SK-N-SH (cell line): Measurements from ENCODE around the gene BTF3. TPM values are rescaled to one million over a fixed set of nuclear protein-coding genes. Genes with fewer than 3 reads are reported as not detected.

Experiments
- CTCF ChIA-PET: fragments of 300-600, 350-600 bp; formaldehyde crosslinking; extraction: SDS; loops from one replicate; lab custom pipeline; 2021; lab: Yijun Ruan, JAX
- POLR2A ChIA-PET: fragments of 350-600 bp; sonication (Branson Sonifier 250); formaldehyde crosslinking; extraction: SDS; loops from one replicate; lab custom pipeline; 2020; ENCODE audit warnings: antibody characterized with exemption, inconsistent platforms; lab: Yijun Ruan, JAX
- DNase-seq: peaks from one replicate; pipeline ENCODE4 v3.0.0; 2012
- H2AFZ ChIP-seq: fragments of 200-600 bp; sonication (generic); 2 replicates; pipeline ENCODE4 v1.8.1; 2016; ENCODE audit warnings: antibody characterized with exemption, mild to moderate bottlenecking, low read depth
- H3F3A ChIP-seq: fragments of 200-600 bp; sonication (generic); replicated peaks from 2 replicates; pipeline ENCODE3; 2016; ENCODE audit warnings: antibody characterized with exemption, mild to moderate bottlenecking; ENCODE audit not compliant: insufficient read depth
- H3K27ac ChIP-seq, 2 experiments: fragments of 200-500 bp in 1 of 2; fragments of 200-600 bp in 1 of 2; sonication (Bioruptor generic) in 1 of 2; sonication (generic), shearing (Covaris generic) in 1 of 2; 2 replicates each; pipeline versions ENCODE4 v1.5.1 to v1.6.1; 2014 to 2016; ENCODE audit warnings: low read depth in 2 of 2, inconsistent platforms in 1 of 2, low read length in 1 of 2, mild to moderate bottlenecking in 1 of 2, mixed read lengths in 1 of 2
- H3K27me3 ChIP-seq: fragments of 200-600 bp; sonication (generic), shearing (Covaris generic); 2 replicates; pipeline ENCODE4 v1.6.1; 2016; ENCODE audit warnings: mixed run types; ENCODE audit not compliant: insufficient read depth
- H3K36me3 ChIP-seq, 2 experiments: fragments of 200-500 bp in 1 of 2; fragments of 200-600 bp in 1 of 2; sonication (Bioruptor generic) in 1 of 2; sonication (generic) in 1 of 2; replicated peaks in 1 of 2; 2 replicates each; pipeline versions ENCODE3 to v1.5.1; 2014 to 2016; ENCODE audit warnings: low read length in 1 of 2, mild to moderate bottlenecking in 1 of 2; ENCODE audit not compliant: insufficient read depth in 2 of 2, control insufficient read depth in 1 of 2
- H3K4me1 ChIP-seq, 2 experiments: fragments of 200-500 bp in 1 of 2; fragments of 200-600 bp in 1 of 2; sonication (Bioruptor generic) in 1 of 2; sonication (generic), shearing (Covaris generic) in 1 of 2; 2 replicates each; pipeline versions ENCODE4 v1.5.1 to v1.6.1; 2014 to 2016; ENCODE audit warnings: low read depth in 1 of 2, low read length in 1 of 2, mixed run types in 1 of 2; ENCODE audit not compliant: insufficient read depth in 2 of 2, control insufficient read depth in 1 of 2
- H3K4me2 ChIP-seq: fragments of 200-600 bp; sonication (generic), shearing (Covaris generic); 2 replicates; pipeline ENCODE4 v1.6.1; 2017; ENCODE audit warnings: mixed run types
- H3K4me3 ChIP-seq, 2 experiments: fragments of 200-500 bp in 1 of 2; fragments of 200-600 bp in 1 of 2; sonication (Bioruptor generic) in 1 of 2; sonication (generic), shearing (Covaris generic) in 1 of 2; 2 replicates each; pipeline versions ENCODE4 v1.5.1 to v1.8.1; 2014 to 2016; ENCODE audit warnings: low read depth in 2 of 2, inconsistent platforms in 1 of 2, low read length in 1 of 2, mild to moderate bottlenecking in 1 of 2, mixed read lengths in 1 of 2, moderate library complexity in 1 of 2
- H3K79me2 ChIP-seq: fragments of 200-600 bp; sonication (generic); 2 replicates; pipeline ENCODE4 v1.8.1; 2017; ENCODE audit warnings: mild to moderate bottlenecking; ENCODE audit not compliant: insufficient read depth
- H3K9ac ChIP-seq: fragments of 200-600 bp; sonication (generic); 2 replicates; pipeline ENCODE4 v1.6.1; 2017; ENCODE audit warnings: mixed run types
- H3K9me2 ChIP-seq: fragments of 200-600 bp; sonication (generic); 2 replicates; pipeline ENCODE4 v1.6.1; 2017; ENCODE audit warnings: mixed run types
- H3K9me3 ChIP-seq: fragments of 200-600 bp; sonication (generic); 2 replicates; pipeline ENCODE4 v1.6.1; 2017; ENCODE audit warnings: mixed run types, mild to moderate bottlenecking, moderate library complexity
- H4K20me1 ChIP-seq: fragments of 200-600 bp; sonication (generic); 2 replicates; pipeline ENCODE4 v1.6.1; 2017; ENCODE audit warnings: mild to moderate bottlenecking, mixed run types; ENCODE audit not compliant: insufficient read depth
- EP300 ChIP-seq, 2 experiments: IDR thresholded peaks; 2 replicates each; pipeline versions ENCODE4 v1.4.0 to v1.6.1; 2012; ENCODE audit warnings: borderline replicate concordance in 1 of 2, low read depth in 1 of 2, low read length in 1 of 2
- FOSL2 ChIP-seq: IDR thresholded peaks from 2 replicates; pipeline ENCODE4 v1.4.0; 2012; ENCODE audit warnings: low read depth, mild to moderate bottlenecking, moderate library complexity, borderline replicate concordance
- JUND ChIP-seq: IDR thresholded peaks from 2 replicates; pipeline ENCODE4 v1.4.0; 2012
- RCOR1 ChIP-seq: fragments of 150-350 bp; IDR thresholded peaks from 2 replicates; pipeline ENCODE4 v1.6.1; 2017; ENCODE audit warnings: antibody characterized with exemption, low read length
- TCF12 ChIP-seq: IDR thresholded peaks from 2 replicates; pipeline ENCODE4 v1.4.0; 2012
- WGBS: methylation state at CpG from one replicate; pipeline ENCODE4 v1.1.6; 2017; ENCODE audit warnings: low lambda C conversion rate; 5-methylcytosine and 5-hydroxymethylcytosine counted together
- polyA plus RNA-seq, 3 experiments: library from polyadenylated mRNA; depleted of rRNA; stranded (reverse); fragments of >200 nt; gene quantifications; 2 replicates each; pipeline ENCODE4 v1.2.3, GENCODE V29; 2012
- TF ChIP-seq, protein P1 (sequence below): IDR thresholded peaks from 2 replicates; pipeline ENCODE4 v1.6.1; 2012; ENCODE audit warnings: mild to moderate bottlenecking, low read depth, low read length, moderate library complexity
- TF ChIP-seq, protein P2 (sequence below): IDR thresholded peaks from 2 replicates; pipeline ENCODE4; 2012
- TF ChIP-seq, protein P3 (sequence below): IDR thresholded peaks from 2 replicates; pipeline ENCODE4 v1.4.0; 2012; ENCODE audit warnings: low read depth, borderline replicate concordance

BTF3 gene
- polyA plus RNA-seq, 1 of the 3 experiments (the other 2 are of a cell fraction), result 492 TPM

DNA sequence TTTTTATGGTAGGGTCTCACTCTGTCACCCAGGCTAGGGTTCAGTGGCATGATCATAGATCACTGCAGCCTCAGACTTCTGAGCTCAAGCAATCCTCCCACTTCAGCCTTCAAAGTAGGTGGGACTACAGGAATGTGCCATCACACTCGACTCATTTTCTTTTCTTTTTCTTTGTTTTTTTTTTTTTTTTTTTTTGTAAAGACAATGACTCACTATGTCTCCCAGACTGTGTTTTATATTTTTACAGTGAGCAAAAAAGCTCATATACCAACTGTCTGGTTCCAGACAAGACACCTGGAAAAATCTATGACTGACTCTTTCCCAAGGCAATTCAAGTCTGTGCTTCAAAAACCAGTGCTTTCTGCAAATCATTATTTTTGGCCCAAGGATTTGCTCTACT is 38.9 kb upstream of the BTF3 start:
- H3K9ac ChIP-seq, result no peak overlapping the region
- H4K20me1 ChIP-seq, result no peaks in the 10 kb centered on the region
- CTCF ChIA-PET, result interaction anchor here (2.1 to 4.4 kb wide), 2 partner anchors 9 to 243 kb away, joined by 7 to 25 read pairs; no protein-coding TSS in a partner anchor
- H3K9me3 ChIP-seq, result no peaks in the 10 kb centered on the region
- peak; percentile 41; the same call in 1 of the 2 replicates for TF ChIP-seq FOSL2
- TF ChIP-seq, protein P1, sequence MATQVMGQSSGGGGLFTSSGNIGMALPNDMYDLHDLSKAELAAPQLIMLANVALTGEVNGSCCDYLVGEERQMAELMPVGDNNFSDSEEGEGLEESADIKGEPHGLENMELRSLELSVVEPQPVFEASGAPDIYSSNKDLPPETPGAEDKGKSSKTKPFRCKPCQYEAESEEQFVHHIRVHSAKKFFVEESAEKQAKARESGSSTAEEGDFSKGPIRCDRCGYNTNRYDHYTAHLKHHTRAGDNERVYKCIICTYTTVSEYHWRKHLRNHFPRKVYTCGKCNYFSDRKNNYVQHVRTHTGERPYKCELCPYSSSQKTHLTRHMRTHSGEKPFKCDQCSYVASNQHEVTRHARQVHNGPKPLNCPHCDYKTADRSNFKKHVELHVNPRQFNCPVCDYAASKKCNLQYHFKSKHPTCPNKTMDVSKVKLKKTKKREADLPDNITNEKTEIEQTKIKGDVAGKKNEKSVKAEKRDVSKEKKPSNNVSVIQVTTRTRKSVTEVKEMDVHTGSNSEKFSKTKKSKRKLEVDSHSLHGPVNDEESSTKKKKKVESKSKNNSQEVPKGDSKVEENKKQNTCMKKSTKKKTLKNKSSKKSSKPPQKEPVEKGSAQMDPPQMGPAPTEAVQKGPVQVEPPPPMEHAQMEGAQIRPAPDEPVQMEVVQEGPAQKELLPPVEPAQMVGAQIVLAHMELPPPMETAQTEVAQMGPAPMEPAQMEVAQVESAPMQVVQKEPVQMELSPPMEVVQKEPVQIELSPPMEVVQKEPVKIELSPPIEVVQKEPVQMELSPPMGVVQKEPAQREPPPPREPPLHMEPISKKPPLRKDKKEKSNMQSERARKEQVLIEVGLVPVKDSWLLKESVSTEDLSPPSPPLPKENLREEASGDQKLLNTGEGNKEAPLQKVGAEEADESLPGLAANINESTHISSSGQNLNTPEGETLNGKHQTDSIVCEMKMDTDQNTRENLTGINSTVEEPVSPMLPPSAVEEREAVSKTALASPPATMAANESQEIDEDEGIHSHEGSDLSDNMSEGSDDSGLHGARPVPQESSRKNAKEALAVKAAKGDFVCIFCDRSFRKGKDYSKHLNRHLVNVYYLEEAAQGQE, result no peak
- DNase-seq, result no peak
- H2AFZ ChIP-seq, result no peak overlapping the region
- no peaks in the 10 kb centered on the region for H3K36me3 ChIP-seq
- no peaks in the 10 kb centered on the region for H3K27me3 ChIP-seq
- H3K4me1 ChIP-seq, result peaks cover 0 to 1% of the 10 kb centered on the region in 2 experiments; a peak in 1 of 4 replicates
- H3K9me2 ChIP-seq, result no peaks in the 10 kb centered on the region
- peak overlapping the region in 1 of 2 experiments; percentile 49; a peak in 2 of 4 replicates for H3K27ac ChIP-seq
- 7% methylated on average over 1 of the region's 1 CpG for WGBS
- peaks cover 24% of the 10 kb centered on the region for H3F3A ChIP-seq
- no peak overlapping the region for H3K4me3 ChIP-seq
- POLR2A ChIA-PET, result no interaction called here
- no peak overlapping the region for H3K4me2 ChIP-seq
- no peaks in the 10 kb centered on the region for H3K79me2 ChIP-seq

DNA sequence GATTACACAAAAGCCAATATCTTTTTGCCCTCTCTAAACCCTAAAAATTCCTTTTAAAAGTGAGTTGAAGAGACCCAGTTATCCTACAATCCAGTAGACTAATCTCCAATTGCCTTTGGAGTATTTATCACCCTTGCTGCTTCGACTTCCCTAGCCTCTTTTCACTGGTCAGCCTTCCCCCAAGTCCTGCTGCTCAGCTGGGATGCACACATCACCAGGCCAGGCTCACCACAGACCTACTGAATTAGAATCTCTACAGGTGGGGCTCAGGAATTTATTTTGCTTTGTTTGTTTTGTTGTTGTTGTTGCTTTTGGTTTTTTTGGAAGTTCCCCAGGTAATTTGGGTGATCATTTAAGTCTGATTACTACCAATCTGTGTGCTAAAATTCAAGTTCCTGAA is 38.1 kb upstream of the BTF3 start:
- no peaks in the 10 kb centered on the region for H3K79me2 ChIP-seq

More for the DNA sequence above, 38.1 kb upstream of the BTF3 start:
- Histone ChIP-seq H3F3A (peaks cover 19% of the 10 kb centered on the region), H3K27me3 (no peaks in the 10 kb centered on the region), H3K4me1 (peaks cover 0 to 2% of the 10 kb centered on the region in 2 experiments; a peak in 1 of 4 replicates), H3K9me3 (no peaks in the 10 kb centered on the region), H3K27ac (no peak overlapping the region), H2AFZ (no peak overlapping the region), H4K20me1 (no peaks in the 10 kb centered on the region), H3K9me2 (no peaks in the 10 kb centered on the region), H3K4me2 (no peak overlapping the region), H3K9ac (no peak overlapping the region), H3K4me3 (no peak overlapping the region), H3K36me3 (no peaks in the 10 kb centered on the region)
- ChIA-PET POLR2A (no interaction called here), CTCF (interaction anchor here (2.1 to 4.4 kb wide), 2 partner anchors 10 to 244 kb away, joined by 7 to 25 read pairs; no protein-coding TSS in a partner anchor)
- WGBS, result 26% methylated on average over 1 of the region's 1 CpG
- no peak for DNase-seq
- TF ChIP-seq EP300 (IDR thresholded peaks at IDR 0.05; ENCODE audit: borderline replicate concordance in 1 of 2, low read depth in 1 of 2, low read length in 1 of 2), result no peak
- no peak for TF ChIP-seq JUND
- TF ChIP-seq, protein P1, result no peak
- TF ChIP-seq RCOR1, result no peak
- TF ChIP-seq, protein P2, sequence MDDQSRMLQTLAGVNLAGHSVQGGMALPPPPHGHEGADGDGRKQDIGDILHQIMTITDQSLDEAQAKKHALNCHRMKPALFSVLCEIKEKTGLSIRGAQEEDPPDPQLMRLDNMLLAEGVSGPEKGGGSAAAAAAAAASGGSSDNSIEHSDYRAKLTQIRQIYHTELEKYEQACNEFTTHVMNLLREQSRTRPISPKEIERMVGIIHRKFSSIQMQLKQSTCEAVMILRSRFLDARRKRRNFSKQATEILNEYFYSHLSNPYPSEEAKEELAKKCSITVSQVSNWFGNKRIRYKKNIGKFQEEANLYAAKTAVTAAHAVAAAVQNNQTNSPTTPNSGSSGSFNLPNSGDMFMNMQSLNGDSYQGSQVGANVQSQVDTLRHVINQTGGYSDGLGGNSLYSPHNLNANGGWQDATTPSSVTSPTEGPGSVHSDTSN, result no peak
- no peak for TF ChIP-seq TCF12
- TF ChIP-seq, protein P3, sequence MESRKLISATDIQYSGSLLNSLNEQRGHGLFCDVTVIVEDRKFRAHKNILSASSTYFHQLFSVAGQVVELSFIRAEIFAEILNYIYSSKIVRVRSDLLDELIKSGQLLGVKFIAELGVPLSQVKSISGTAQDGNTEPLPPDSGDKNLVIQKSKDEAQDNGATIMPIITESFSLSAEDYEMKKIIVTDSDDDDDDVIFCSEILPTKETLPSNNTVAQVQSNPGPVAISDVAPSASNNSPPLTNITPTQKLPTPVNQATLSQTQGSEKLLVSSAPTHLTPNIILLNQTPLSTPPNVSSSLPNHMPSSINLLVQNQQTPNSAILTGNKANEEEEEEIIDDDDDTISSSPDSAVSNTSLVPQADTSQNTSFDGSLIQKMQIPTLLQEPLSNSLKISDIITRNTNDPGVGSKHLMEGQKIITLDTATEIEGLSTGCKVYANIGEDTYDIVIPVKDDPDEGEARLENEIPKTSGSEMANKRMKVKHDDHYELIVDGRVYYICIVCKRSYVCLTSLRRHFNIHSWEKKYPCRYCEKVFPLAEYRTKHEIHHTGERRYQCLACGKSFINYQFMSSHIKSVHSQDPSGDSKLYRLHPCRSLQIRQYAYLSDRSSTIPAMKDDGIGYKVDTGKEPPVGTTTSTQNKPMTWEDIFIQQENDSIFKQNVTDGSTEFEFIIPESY, result no peak
